Esophagus squamous epithelium (tissue), 4 donors: ENCODE measurements around the gene TM4SF18.

Experiments used
- CTCF ChIP-seq, 6 experiments: fragments of 450-650 bp in 4 of 6; fragments of 200-600 bp in 2 of 6; sonication (generic) in 2 of 6; IDR thresholded peaks; one replicate each; pipeline ENCODE4 v1.5.1; 2016 to 2019; ENCODE audit warnings: antibody characterized with exemption in 6 of 6, mild to moderate bottlenecking in 4 of 6, moderate library complexity in 4 of 6
- POLR2A ChIP-seq, 4 donors: fragments of 450-650 bp; IDR thresholded peaks; one replicate each; pipeline ENCODE4 v1.6.1; 2017; ENCODE audit warnings: antibody characterized with exemption in 4 of 4, mild to moderate bottlenecking in 4 of 4, moderate library complexity in 3 of 4

GRCh38 chr3:149363053-149363452 is 29.6 kb upstream of the TM4SF18 start:
- TF ChIP-seq POLR2A (IDR thresholded peaks at IDR 0.05) (no peak), CTCF (IDR thresholded peaks at IDR 0.05) (no peak)
